Measurements from ENCODE around the gene SIGLEC15.
"Not testable (repeated sequence)": the region's sequence is repeated elsewhere in the genome, so short reads cannot be mapped to it uniquely, and the experiment has no call there.

The SIGLEC15 gene

DNA sequence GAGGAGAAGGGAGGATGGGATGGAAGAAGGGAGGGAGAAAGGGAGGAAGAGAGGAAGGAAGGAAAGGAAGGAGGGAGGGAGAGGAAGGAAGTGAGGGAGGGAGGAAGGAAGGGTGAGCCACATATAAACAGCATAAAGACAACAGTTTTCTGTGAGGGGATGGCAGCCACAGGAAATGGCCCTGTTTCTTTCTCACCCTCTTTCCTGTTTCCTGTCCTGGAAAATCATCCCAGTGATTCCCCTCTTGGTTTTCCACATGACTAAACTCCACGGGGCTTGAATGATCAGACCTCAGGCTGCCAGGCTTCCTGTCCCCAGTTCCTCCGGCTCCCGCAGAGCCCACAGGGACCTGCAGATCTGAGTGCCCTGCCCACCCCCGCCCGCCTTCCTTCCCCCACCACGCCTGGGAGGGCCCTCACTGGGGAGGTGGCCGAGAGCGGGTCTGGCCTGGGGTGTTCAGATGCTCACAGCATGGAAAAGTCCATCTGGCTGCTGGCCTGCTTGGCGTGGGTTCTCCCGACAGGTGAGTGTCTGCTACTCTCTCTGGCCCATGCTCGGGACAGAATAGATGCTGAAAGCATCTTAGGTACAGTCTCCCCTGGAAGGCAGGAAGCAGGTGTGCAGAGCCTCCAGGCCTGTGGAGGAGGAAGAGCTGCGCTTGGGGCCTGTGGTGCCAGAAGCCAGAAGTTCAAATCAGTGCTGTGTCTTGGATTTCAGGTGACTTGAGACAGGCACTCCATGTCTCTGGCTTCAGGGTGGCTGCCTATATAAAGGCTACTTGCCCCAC, at the start of gene SIGLEC15:
Gene SIGLEC15 (plus strand): TSS at position 418 of the 787 bp plus-strand sequence. CDS start 54 bp downstream, at position 472.
- no peak for DNase-seq (ENCODE audit: low read depth)

- no peak for DNase-seq (ENCODE audit: low read depth)
Observed at GRCh38 chr18:45775743-45776142, 49.7 kb upstream of the SIGLEC15 start.

GRCh38 chr18:45777393-45777792, 48.1 kb upstream of the SIGLEC15 start:
- no peak for DNase-seq (ENCODE audit: low read depth)

DNA sequence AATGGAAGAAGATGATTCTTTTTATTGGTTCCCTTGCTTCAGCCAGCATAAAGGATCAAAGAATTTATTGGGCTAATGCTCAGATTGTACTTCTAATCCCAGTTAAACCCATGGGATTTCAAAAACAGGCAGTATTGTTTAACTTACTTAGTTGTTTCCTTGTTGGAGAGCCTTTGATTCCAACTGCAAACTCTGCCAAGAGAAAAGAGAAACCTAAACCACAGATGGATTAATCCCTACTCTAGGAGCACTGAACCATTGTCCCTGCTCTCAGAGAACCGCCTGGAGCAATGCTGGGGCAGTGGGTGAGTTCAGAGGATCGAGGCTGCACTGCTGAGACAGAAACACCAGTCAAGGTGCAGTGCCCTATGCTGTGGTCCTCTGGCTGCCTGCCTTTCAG, 44.9 kb upstream of the SIGLEC15 start:
- DNase-seq (ENCODE audit: low read depth) = no peak

DNA sequence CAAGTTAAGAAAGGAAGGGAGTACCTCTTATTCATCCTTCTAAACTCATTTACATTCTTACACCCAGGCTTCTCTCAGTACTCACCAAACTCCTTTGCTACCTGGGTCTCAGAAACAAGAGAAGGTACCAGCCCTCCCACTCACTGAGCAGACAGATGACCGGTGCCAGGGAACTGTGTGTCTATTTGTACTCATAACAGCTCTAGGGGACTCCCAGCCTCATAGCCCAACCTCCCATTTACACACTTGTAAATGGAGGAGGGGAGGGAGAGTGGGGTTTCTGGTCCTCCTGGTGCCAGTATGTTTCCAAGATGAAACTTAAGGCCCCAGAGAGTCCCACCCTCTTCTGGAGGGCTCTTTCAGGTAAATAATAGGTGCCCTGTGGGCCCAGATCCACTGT, 42.8 kb upstream of the SIGLEC15 start:
- no peak for DNase-seq (ENCODE audit: low read depth)

- peak; percentile 60 for DNase-seq (ENCODE audit: low read depth)
Observed at GRCh38 chr18:45783097-45784075, 42.1 kb upstream of the SIGLEC15 start.

DNA sequence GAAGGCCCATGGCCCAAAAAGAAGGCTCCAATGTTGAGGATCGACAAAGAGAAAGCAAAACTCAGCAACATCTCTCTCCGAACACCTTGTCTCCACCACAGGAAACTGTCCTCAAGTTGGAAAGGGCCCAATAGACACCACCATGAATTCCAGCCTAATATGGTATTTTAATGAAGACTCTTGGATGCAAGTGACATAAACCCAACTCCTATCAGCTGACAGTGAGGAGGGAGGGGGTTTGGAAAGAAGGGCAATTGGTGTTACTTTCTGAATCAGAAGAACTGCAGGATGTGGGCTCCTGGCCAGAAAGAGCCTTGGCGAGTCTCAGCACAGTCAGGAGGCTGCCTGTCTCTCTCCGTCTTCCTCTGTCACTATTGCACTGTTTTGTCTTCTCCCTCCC, 40.3 kb upstream of the SIGLEC15 start:
- no peak for DNase-seq (ENCODE audit: low read depth)

DNA sequence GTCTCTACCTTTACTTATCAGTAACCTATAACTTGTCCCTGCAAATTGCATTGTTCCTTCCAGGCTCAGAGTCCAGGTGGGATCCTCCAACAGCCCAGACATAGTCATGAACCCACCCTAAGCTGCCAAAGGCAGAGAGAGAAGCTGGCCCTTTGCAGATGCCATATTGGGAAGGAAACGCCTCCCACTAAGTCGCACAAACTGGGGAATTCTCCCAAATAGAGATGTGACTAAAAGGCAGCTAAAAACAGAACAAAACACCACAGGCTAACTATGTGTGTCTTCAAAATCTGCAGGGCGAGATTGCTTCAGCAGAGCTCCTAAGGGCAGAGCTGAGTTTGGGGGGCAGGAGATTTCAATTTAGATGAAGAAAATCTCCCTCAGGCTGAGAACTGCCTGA, 38.5 kb upstream of the SIGLEC15 start:
- DNase-seq (ENCODE audit: low read depth) = no peak

DNA sequence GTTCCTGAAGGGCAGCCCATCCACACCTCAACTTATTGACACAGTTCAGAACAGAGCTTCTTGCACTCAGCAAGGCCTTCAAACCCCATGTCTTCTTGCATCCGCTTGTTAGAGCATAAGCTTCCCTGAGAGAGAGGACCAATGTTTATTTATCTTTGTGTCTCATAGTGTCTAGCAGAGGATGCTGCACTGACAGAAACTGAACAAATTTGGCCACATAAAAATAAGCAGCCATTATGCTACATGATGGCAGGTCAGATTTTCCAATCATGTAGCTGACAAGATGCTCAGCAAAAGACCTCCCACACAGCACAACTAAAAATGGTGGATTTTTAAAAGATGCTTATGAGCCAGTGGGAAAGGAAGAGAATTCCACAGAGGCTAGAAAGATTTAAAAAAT, 38.1 kb upstream of the SIGLEC15 start:
- DNase-seq (ENCODE audit: low read depth) = no peak

GRCh38 chr18:45788861-45789260, 36.6 kb upstream of the SIGLEC15 start:
- DNase-seq (ENCODE audit: low read depth) = no peak

- DNase-seq (ENCODE audit: low read depth) = no peak
Observed at GRCh38 chr18:45792506-45793263, 32.8 kb upstream of the SIGLEC15 start.

GRCh38 chr18:45793264-45793965, 32.1 kb upstream of the SIGLEC15 start:
- peak; percentile 85 for DNase-seq (ENCODE audit: low read depth)

DNA sequence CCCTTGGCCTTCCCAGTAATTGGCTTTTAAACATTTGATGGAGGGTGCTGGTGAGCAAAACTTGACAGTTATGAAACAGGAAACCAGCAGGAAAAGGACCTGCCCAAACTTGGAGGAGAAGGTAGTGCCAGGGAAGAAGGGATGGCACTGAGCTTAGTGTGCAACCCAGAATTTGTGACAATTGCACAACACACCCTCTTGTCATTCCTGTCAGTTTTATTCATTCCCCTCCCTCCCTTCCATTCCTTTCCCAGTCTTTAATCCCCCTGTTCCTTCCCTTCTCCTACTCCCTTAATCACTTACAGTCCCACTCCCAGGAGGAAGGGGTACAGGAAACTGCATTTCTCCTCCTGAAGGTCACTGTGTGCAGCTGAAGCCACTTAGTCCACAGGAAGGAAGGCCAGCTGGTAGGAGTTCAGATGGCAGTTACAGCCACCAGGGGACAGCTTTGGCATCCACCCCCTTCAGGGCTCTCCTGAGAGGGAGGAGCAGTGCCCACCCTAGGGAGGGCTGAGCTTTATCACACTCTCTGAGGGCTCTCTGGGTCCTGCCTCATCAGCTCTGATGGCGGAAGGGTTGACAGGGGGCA, 24.0 kb upstream of the SIGLEC15 start:
- DNase-seq (ENCODE audit: low read depth) = no peak

DNA sequence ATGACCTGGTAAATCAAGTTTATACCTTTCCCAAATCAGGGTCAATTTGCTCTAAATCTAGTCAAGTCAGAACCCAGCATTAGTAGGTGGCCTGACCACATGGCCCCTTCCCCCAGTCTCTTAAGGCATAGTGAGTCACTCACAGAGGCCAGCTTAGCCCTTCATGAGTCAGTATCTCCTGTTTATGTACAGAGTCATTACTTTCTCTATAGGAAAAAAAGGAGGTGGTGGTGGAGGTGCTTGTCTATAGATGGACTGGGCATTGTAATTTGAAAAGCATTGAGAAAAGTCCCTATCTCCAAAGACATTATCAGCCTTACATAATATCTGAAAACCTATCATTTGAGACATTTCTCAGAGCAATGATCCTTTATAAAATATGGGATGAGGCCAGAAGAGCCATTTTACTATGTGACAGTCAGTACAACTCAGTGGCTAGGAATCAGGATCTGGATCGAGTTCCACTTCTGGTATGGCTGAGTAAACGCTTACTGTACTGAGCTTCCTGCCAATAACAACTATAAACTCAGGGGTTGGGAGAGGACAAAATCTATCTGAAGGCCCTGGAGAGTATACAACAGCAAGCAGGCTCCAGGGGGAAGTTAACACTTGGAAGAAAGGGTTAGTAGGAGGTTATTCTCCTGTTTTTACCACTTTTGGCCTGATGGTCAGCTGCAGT, 22.5 kb upstream of the SIGLEC15 start:
- DNase-seq (ENCODE audit: low read depth) = peak; percentile 95

DNA sequence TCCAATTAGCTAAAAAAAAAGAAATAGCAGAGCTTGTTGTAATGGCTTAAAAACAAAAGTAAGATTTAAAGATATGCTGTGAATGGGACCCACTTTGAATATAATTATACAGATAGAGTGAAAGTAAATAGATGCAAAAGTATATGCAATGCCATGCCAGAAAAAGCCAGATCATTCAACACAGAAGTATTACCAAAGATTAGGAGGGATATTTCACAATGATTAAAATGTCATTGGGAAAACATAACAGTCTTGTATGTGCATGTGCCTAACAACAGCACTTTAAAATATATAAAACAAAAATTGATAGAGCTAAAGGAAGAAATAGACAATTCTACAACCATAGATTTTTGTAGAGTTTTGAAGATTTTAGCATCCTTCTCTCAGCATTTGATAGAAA, 19.9 kb upstream of the SIGLEC15 start:
- DNase-seq (ENCODE audit: low read depth) = no peak

DNA sequence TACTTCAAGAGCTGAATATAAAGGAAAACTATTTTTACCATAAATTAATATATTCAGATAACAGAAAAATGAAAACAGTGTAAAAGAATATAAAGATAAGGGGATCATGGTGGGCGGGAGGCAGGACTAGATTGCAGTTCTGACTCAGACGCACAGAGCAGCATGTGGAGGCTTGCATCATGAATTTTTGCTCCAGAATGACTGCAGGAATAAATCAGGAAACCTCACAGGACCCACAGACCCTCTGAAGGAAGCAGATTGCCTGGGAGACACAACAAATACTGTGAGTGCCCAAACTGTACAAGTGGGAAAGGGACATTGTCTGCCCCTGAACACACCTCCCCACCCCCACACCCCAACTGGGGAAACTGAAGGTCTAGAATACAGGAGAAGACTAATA, 19.2 kb upstream of the SIGLEC15 start:
- no peak for DNase-seq (ENCODE audit: low read depth)

- not testable (repeated sequence) for DNase-seq (ENCODE audit: low read depth)
Observed at GRCh38 chr18:45807144-45807543, 18.3 kb upstream of the SIGLEC15 start.

DNA sequence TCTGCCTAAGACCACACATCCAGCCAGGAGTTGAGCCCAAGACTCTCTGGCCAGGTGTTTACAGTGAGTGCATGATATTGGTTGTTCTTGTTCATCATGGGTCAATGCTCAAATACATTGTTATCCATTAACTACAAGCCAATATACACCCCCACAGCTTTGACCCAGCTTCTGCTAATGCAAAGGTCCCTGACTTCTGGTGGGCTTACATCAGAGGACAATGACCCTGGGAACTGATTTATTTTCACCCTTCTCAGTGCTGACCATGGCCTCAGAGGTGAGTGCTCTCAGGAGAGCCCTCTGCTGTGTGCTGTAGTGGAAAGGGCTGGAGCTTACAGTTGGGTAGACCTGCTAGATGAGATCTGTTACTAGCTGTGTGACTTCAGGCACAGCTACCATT, 10.7 kb upstream of the SIGLEC15 start:
- not testable (repeated sequence) for DNase-seq (ENCODE audit: low read depth)

- DNase-seq (ENCODE audit: low read depth) = no peak
Observed at GRCh38 chr18:45817543-45817942, 7.9 kb upstream of the SIGLEC15 start.

DNA sequence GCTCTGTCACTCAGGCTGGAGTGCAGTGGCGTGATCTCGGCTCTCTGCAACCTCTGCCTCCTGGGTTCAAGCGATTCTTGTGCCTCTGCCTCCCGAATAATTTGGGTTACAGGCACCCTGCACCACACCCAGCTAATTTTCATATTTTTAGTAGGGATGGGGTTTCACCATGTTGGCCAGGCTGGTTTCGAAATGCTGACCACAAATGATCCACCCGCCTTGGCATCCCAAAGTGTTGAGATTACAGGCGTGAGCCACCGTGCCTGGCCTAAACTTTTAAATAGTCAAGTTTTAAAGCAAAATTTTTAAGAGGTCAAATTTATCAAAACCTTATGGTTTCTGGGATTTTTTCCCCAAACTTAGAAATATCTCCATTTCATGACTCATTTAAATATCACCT, 6.7 kb upstream of the SIGLEC15 start:
- DNase-seq (ENCODE audit: low read depth) = not testable (repeated sequence)
